Fibroblast of the aortic adventitia (primary cell): ENCODE measurements around the gene APCDD1. TPM values are rescaled to one million over a fixed set of nuclear protein-coding genes. Genes with fewer than 3 reads are reported as not detected.
A peak's percentile ranks its signal among the peaks of the same experiment; 100 is the strongest.

ENCODE experiments used
- DNase-seq: peaks from one replicate; pipeline ENCODE4 v3.0.0-alpha.2; 2010; ENCODE audit warnings: low read depth
- H3K4me3 ChIP-seq: 2 replicates; pipeline ENCODE4 v1.5.1; 2011; ENCODE audit warnings: low read depth, mild to moderate bottlenecking, control low read depth, low read length, moderate library complexity
- total RNA-seq: library from RNA; depleted of rRNA; stranded (reverse); fragments of >200 nt; gene quantifications from 2 replicates; pipeline ENCODE4 v1.2.3, GENCODE V29; 2012; ENCODE audit warnings: low replicate concordance
- TF ChIP-seq, protein P1 (sequence below): IDR thresholded peaks from 2 replicates; pipeline ENCODE4 v1.5.1; 2011; ENCODE audit warnings: mild to moderate bottlenecking, low read length, control low read depth, inconsistent platforms; ENCODE audit not compliant: insufficient read depth

Gene APCDD1
- total RNA-seq, 1 donor, result 0.09 TPM

DNA sequence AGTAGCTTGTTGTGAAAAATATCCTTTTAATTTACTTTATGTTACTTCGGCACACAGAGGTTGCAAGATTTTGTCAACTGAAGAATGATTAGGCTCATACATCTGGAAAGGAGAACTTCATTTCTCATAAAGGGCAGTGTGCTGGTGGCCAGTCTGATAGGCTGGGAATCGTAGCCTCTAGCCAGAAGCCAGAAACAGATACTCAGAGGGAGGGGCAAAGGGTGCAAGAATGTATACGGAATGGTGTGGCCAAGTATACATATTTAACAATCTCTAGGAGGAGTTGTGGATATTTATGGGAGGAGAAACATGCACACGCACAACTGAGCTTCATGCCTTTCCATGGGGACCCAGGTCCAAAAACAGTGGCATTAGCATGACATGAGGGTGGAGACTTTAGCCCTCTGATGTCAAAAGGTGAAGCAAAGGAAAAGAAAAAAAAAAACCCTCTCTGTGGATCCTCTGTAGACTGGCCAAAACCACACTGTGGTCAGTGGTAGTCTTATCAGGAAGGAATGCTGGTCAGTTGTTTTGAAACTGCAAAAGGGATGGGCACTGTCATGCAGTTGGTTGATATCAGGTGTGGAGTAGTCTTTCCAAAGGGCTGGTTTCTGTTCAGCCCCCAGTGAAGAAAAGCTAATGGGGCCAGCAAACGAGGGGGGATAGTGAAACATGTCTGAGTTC is 34.9 kb upstream of the APCDD1 start:
- peak; percentile 19 for DNase-seq
- H3K4me3 ChIP-seq, result no peak overlapping the region
- TF ChIP-seq, protein P1, sequence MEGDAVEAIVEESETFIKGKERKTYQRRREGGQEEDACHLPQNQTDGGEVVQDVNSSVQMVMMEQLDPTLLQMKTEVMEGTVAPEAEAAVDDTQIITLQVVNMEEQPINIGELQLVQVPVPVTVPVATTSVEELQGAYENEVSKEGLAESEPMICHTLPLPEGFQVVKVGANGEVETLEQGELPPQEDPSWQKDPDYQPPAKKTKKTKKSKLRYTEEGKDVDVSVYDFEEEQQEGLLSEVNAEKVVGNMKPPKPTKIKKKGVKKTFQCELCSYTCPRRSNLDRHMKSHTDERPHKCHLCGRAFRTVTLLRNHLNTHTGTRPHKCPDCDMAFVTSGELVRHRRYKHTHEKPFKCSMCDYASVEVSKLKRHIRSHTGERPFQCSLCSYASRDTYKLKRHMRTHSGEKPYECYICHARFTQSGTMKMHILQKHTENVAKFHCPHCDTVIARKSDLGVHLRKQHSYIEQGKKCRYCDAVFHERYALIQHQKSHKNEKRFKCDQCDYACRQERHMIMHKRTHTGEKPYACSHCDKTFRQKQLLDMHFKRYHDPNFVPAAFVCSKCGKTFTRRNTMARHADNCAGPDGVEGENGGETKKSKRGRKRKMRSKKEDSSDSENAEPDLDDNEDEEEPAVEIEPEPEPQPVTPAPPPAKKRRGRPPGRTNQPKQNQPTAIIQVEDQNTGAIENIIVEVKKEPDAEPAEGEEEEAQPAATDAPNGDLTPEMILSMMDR, result no peak

DNA sequence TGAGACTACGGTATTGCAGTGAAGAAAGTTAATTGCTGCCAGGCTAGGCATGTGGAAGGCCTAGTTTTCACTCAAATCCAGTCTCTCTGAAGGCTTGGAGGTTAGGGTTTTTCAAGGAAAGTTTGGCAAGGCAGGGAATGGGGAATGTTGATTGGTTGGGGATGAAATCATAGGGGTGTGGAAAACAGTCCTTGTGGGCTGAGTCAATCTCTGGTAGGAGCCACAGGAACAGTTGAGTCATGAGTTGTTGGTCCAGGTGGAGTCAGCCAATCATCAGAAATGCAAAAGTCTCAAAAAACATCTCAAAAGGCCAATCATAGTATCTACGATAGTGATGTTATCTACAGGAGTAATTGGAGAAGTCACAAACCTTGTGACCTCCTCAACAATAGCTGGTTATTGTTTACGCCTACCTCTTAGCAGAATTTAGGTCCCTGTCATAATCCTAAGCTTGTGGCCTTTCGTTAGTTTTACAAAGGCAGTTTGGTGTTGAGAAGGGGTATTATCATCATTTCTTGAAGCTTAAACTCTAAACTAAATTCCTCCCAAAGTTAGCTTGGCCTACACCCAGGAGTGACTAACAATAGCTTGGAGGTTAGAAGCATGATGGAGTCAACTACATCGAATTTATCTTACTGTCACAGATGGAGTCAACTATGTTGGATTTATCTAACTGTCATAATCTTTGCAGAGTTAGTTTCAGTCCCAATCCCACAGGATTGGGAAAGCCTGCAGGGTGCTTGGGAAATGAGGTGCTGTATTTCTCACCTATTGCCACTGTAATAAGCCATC is 33.7 kb upstream of the APCDD1 start:
- TF ChIP-seq, protein P1, result no peak
- peak; percentile 78 for DNase-seq
- no peak overlapping the region for H3K4me3 ChIP-seq

DNA sequence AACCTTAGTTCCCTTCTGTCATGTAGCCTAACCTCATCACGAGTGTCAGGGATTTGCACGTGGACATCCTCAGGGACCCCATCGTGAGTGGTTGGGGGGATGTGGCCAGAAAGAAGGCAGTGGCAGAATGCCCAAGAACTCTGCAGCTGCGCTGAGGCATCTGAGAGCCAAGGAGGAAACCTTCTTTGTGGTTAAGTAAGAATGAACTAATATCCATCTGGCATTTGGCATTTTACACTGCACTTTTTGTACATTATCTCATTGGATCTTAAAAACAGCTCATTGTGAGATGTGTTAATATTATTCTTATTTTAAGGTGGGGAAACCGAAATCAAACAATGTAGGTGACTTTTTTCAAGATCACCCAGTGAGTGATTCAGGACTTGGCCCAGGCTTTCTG is 32.6 kb upstream of the APCDD1 start:
- H3K4me3 ChIP-seq, result no peak overlapping the region
- DNase-seq, result peak; percentile 62
- TF ChIP-seq, protein P1, result no peak

GRCh38 chr18:10422731-10423130 is 31.7 kb upstream of the APCDD1 start:
- TF ChIP-seq, protein P1, result no peak
- DNase-seq, result no peak
- H3K4me3 ChIP-seq, result no peak overlapping the region

GRCh38 chr18:10424585-10425307 is 29.7 kb upstream of the APCDD1 start:
- no peak for DNase-seq
- H3K4me3 ChIP-seq, result no peak overlapping the region
- TF ChIP-seq, protein P1, result no peak

- TF ChIP-seq, protein P1, result no peak
- no peak overlapping the region for H3K4me3 ChIP-seq
- no peak for DNase-seq
Measured at GRCh38 chr18:10430677-10431076, 23.8 kb upstream of the APCDD1 start.
